C4-2B (cell line): ENCODE data around the gene SHROOM1.

Experiments used
- H3K27ac ChIP-seq: fragments of 450-650 bp; 2 replicates; pipeline ENCODE4 v1.5.1; 2017
- ZFX ChIP-seq: fragments of 450-650 bp; IDR thresholded peaks from 2 replicates; pipeline ENCODE4 v1.6.1; 2017
- TF ChIP-seq, protein P1 (sequence below): fragments of 450-650 bp; conservative IDR thresholded peaks from 2 replicates; pipeline ENCODE4 v1.5.1; 2017; ENCODE audit warnings: mild to moderate bottlenecking

The SHROOM1 gene

DNA sequence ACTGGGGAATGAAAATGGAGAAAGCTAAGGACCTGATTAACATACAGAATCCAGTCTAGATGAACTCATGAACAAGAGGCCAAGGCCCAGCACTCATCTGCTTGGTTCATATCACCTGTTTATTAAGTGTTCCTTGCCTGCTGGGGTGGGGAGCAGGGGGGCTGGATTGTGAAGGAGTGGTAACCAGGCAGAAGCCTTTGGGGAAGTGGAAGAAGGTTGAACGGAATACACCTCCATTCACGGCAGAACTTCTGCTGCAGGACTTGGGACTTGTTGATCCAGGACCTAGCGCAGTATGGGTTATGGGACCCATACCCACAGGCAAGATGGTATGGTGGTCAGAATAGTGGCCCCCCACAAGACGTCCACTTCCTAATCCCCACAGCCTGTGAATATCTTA lies 44.6 kb downstream of the SHROOM1 start:
- TF ChIP-seq ZFX: no peak
- TF ChIP-seq, protein P1, sequence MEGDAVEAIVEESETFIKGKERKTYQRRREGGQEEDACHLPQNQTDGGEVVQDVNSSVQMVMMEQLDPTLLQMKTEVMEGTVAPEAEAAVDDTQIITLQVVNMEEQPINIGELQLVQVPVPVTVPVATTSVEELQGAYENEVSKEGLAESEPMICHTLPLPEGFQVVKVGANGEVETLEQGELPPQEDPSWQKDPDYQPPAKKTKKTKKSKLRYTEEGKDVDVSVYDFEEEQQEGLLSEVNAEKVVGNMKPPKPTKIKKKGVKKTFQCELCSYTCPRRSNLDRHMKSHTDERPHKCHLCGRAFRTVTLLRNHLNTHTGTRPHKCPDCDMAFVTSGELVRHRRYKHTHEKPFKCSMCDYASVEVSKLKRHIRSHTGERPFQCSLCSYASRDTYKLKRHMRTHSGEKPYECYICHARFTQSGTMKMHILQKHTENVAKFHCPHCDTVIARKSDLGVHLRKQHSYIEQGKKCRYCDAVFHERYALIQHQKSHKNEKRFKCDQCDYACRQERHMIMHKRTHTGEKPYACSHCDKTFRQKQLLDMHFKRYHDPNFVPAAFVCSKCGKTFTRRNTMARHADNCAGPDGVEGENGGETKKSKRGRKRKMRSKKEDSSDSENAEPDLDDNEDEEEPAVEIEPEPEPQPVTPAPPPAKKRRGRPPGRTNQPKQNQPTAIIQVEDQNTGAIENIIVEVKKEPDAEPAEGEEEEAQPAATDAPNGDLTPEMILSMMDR: no peak
- H3K27ac ChIP-seq: no peak overlapping the region

DNA sequence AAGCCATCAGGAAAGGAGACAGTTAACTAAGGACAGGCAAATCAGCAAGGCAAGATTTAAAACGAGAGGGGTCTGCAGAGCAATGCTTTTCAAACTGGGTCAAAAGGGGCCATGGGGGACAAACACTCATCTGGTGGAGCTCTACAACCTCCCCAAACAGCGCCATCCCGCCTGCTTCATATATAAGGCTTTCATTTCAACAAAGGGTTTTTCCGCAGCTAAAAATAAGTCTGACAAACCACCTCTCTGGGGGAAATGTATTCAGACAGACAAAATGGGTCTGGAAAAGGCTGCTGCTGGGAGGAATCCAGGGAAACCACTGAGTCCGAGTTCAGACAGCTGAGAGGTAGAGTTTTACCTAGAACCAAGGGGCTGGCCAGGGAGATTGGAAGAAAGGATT lies 45.1 kb downstream of the SHROOM1 start:
- H3K27ac ChIP-seq: no peak overlapping the region
- TF ChIP-seq ZFX: no peak
- TF ChIP-seq, protein P1: no peak

DNA sequence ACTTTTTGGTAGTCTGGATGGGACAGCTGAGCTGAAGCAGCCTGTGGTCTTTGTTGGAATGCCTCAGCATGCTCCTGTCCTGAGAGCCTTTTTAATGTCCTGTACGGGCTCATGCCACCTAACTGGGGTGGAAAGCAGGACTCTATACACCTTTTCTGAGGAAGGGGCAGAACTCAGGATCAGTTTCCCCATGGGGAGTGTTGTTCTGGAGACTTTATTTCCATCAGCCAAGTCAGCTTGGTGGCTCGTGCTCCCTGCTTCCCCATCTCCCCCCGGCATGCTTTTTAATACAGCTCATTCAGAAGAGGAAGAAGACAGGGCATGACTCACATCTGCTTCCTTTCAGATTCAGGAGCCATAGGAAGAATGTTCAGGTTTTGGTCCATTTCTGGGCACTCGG lies 48.3 kb downstream of the SHROOM1 start:
- TF ChIP-seq ZFX: no peak
- TF ChIP-seq, protein P1: no peak
- no peak overlapping the region for H3K27ac ChIP-seq

DNA sequence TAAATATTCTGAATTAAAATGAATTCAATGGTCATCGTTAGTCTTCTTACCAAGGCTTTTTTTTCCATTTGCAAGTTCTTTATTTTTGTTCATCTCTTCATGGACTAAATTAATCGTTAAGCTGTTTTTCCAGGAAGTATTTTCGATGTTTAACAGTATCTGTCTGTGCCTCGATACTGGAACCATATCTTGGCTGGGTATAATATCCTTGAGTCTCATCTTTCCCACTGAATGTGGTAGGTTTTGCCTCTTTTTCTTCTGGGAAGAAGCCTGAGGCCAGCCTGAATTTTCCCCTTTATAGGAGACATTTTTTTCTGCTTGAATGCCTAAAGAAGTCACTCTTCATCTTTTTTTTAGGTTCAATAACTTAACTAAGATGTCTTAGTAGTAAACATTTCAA lies 49.4 kb downstream of the SHROOM1 start:
- no peak for TF ChIP-seq ZFX
- TF ChIP-seq, protein P1: no peak
- H3K27ac ChIP-seq: no peak overlapping the region

DNA sequence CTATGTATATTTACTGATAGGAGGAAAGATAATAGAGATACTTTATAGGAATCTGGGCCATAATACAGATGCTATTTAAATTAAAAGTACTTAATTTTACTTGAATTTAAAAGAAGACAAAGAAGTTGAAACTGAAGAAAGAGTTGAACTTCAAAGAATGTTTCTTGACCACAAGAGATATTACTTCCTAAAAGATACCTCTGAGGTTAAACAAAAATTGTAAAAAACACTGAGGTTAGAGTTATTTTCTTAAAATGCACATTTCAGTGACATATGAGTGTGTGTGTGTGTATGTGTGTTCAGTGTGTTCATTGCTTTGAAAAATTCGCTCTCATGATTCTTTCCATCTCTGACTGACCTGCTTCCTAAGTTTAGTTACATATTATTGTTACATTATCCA lies 49.9 kb downstream of the SHROOM1 start:
- H3K27ac ChIP-seq: no peak overlapping the region
- TF ChIP-seq ZFX: no peak
- TF ChIP-seq, protein P1: no peak

DNA sequence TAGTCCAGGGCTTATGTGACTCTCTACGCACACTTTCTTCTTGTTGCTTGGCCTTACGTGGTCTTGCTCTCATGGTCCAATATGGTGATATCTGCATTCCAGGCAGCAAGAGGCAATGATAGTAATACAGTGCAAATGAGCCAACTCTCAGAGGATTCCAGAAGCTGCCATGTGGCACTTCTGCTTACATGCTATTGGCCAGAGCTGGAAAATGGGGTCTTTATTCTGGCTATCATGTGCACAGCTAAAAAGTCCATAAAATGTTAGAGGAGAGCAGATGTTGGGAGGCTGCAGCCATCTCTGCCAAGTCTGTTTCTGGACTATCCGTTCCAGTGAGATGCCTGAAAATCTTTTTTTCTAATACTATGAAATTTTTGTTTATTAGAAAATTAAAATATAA lies 50.5 kb downstream of the SHROOM1 start:
- H3K27ac ChIP-seq: no peak overlapping the region
- TF ChIP-seq ZFX: no peak
- TF ChIP-seq, protein P1: no peak

DNA sequence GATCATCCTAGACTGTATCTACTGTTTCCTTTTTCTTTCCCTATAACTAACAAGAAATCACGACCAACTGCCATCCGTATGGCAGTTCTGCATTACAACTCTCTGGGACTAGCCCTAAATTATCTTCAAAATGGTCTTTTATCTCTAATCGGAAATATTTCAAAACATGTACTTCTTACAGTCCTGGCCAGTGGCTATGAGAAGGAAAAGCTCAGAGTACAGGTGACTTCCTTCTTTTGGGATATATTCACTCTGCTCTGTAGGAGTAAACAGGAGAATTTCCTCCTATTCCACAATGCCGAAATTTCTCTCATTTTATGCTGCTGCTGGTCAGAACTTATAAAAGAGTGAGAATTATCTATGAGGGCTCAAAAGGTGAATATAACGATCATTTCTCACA lies 51.6 kb downstream of the SHROOM1 start:
- TF ChIP-seq ZFX: no peak
- TF ChIP-seq, protein P1: no peak

More for the DNA sequence above, 51.6 kb downstream of the SHROOM1 start:
- no peak overlapping the region for H3K27ac ChIP-seq
